HG02943 (cell line): ENCODE results near the gene PRM3.
"Not testable (repeated sequence)": the region's sequence is repeated elsewhere in the genome, so short reads cannot be mapped to it uniquely, and the experiment has no call there.

Experiments used
- ATAC-seq: cut with Tn5 transposase; IDR thresholded peaks from one replicate; pipeline ENCODE4 v1.9.1; 2021; ENCODE audit warnings: mild to moderate bottlenecking, low read depth, moderate library complexity; ENCODE audit not compliant: unreplicated experiment

Gene PRM3

GRCh38 chr16:11306997-11307638 is 33.7 kb upstream of the PRM3 start:
- ATAC-seq = no peak

- ATAC-seq = no peak
Measured at GRCh38 chr16:11306381-11306780, 33.0 kb upstream of the PRM3 start.

GRCh38 chr16:11303405-11304138 is 30.1 kb upstream of the PRM3 start:
- no peak for ATAC-seq

- no peak for ATAC-seq
Measured at GRCh38 chr16:11302977-11303376, 29.5 kb upstream of the PRM3 start.

- no peak for ATAC-seq
Measured at GRCh38 chr16:11301645-11302501, 28.4 kb upstream of the PRM3 start.

GRCh38 chr16:11300560-11300892 is 27.1 kb upstream of the PRM3 start:
- ATAC-seq = no peak

GRCh38 chr16:11299865-11300559 is 26.6 kb upstream of the PRM3 start:
- ATAC-seq = no peak

GRCh38 chr16:11298950-11299547 is 25.6 kb upstream of the PRM3 start:
- not testable (repeated sequence) for ATAC-seq

GRCh38 chr16:11298143-11298900 is 24.9 kb upstream of the PRM3 start:
- no peak for ATAC-seq

- ATAC-seq = peak; percentile 69
Measured at GRCh38 chr16:11297492-11298142, 24.2 kb upstream of the PRM3 start.

GRCh38 chr16:11296706-11297491 is 23.5 kb upstream of the PRM3 start:
- peak; percentile 22 for ATAC-seq

GRCh38 chr16:11296351-11296705 is 22.9 kb upstream of the PRM3 start:
- ATAC-seq = no peak

GRCh38 chr16:11295672-11296071 is 22.2 kb upstream of the PRM3 start:
- no peak for ATAC-seq

- ATAC-seq = no peak
Measured at GRCh38 chr16:11292076-11292748, 18.8 kb upstream of the PRM3 start.

- no peak for ATAC-seq
Measured at GRCh38 chr16:11291091-11291703, 17.8 kb upstream of the PRM3 start.

- no peak for ATAC-seq
Measured at GRCh38 chr16:11290102-11290893, 16.9 kb upstream of the PRM3 start.

- not testable (repeated sequence) for ATAC-seq
Measured at GRCh38 chr16:11289696-11290095, 16.3 kb upstream of the PRM3 start.
